Endothelial cell of umbilical vein (primary cell): ENCODE measurements around the gene CYP46A1.

Experiments used
- CTCF ChIP-seq, 2 donors: IDR thresholded peaks; 1 replicate in 1 of 2; 2 replicates in 1 of 2; pipeline ENCODE4 v1.5.1; 2011; ENCODE audit warnings: low read length in 2 of 2, mild to moderate bottlenecking in 2 of 2, moderate library complexity in 2 of 2, control low read depth in 1 of 2, inconsistent platforms in 1 of 2, low read depth in 1 of 2; ENCODE audit not compliant: insufficient read depth in 1 of 2; ENCODE audit errors: extremely low read depth in 1 of 2
- EZH2 ChIP-seq: IDR thresholded peaks from 2 replicates; pipeline ENCODE4 v1.6.1; 2012; ENCODE audit warnings: borderline replicate concordance, low read depth, mild to moderate bottlenecking, moderate library complexity, low read length, inconsistent platforms; ENCODE audit not compliant: severe bottlenecking
- FOS ChIP-seq: IDR thresholded peaks from 2 replicates; pipeline ENCODE4 v1.6.1; 2011; ENCODE audit warnings: mild to moderate bottlenecking, low read length, moderate library complexity, borderline replicate concordance; ENCODE audit not compliant: insufficient read depth
- JUN ChIP-seq: IDR thresholded peaks from 2 replicates; pipeline ENCODE4 v1.6.1; 2011; ENCODE audit warnings: borderline replicate concordance, low read depth; ENCODE audit not compliant: insufficient read length, insufficient read depth
- MAX ChIP-seq: IDR thresholded peaks from 2 replicates; pipeline ENCODE4 v1.6.1; 2011; ENCODE audit not compliant: insufficient read depth, insufficient read length
- MYC ChIP-seq: IDR thresholded peaks from one replicate; pipeline ENCODE4 v1.6.1; 2011; ENCODE audit warnings: mild to moderate bottlenecking, low read depth, low read length
- POLR2A ChIP-seq: IDR thresholded peaks from 2 replicates; pipeline ENCODE4 v1.6.1; 2012; ENCODE audit warnings: low read depth, mild to moderate bottlenecking, control low read depth, low read length
- POLR2AphosphoS5 ChIP-seq: IDR thresholded peaks from 2 replicates; pipeline ENCODE4 v1.6.1; 2012; ENCODE audit warnings: low read depth, mild to moderate bottlenecking, control low read depth, low read length, moderate library complexity; ENCODE audit not compliant: insufficient read depth

- TF ChIP-seq POLR2AphosphoS5 (no peak), EZH2 (no peak), CTCF (IDR thresholded peaks at IDR 0.05; ENCODE audit: extremely low read depth in 1 of 2, insufficient read depth in 1 of 2, low read depth in 1 of 2, low read length in 2 of 2) (no peak), POLR2A (no peak), MAX (no peak), JUN (no peak), MYC (no peak), FOS (no peak)
Measured at GRCh38 chr14:99635116-99635515, 49.0 kb upstream of the CYP46A1 start.
